Measurements from ENCODE around the gene RARG.

GRCh38 chr12:53232646-53233461, 845 bp upstream of the RARG start:
- TF ChIP-seq YY1 (IDR thresholded peaks at IDR 0.05; ENCODE audit: low read depth) = no peak
- no peak for TF ChIP-seq REST (IDR thresholded peaks at IDR 0.05; ENCODE audit: low read depth)
- TF ChIP-seq NFIC (IDR thresholded peaks at IDR 0.05) = no peak
- no peak for TF ChIP-seq TEAD4 (IDR thresholded peaks at IDR 0.05)
- TF ChIP-seq MAX (IDR thresholded peaks at IDR 0.05) = no peak
- no peak for TF ChIP-seq CREB1 (IDR thresholded peaks at IDR 0.05; ENCODE audit: low read depth)
- TF ChIP-seq EP300 (IDR thresholded peaks at IDR 0.05; ENCODE audit: borderline replicate concordance) = no peak
- no peak for TF ChIP-seq ZBTB7A (IDR thresholded peaks at IDR 0.05; ENCODE audit: low read depth)
- no peak for TF ChIP-seq RAD21 (IDR thresholded peaks at IDR 0.05; ENCODE audit: low read depth)

All from Ishikawa (cell line).